Vagina (tissue), 2 donors: ENCODE measurements around the gene PARP4.

Experiments used
- CTCF ChIP-seq, 3 experiments: fragments of 450-650 bp in 2 of 3; fragments of 200-600 bp in 1 of 3; sonication (generic) in 1 of 3; IDR thresholded peaks; one replicate each; pipeline ENCODE4 v1.5.1; 2017 to 2019; ENCODE audit warnings: antibody characterized with exemption in 3 of 3, mild to moderate bottlenecking in 2 of 3, moderate library complexity in 2 of 3
- POLR2AphosphoS5 ChIP-seq, 2 donors: sonication (generic); formaldehyde crosslinking; IDR thresholded peaks; one replicate each; pipeline ENCODE4 v1.9.0; 2017; ENCODE audit warnings: antibody characterized with exemption in 2 of 2, mild to moderate bottlenecking in 2 of 2, low read depth in 1 of 2; ENCODE audit not compliant: insufficient read depth in 1 of 2

- no peak for TF ChIP-seq CTCF (IDR thresholded peaks at IDR 0.05)
- no peak for TF ChIP-seq POLR2AphosphoS5 (IDR thresholded peaks at IDR 0.05; ENCODE audit: insufficient read depth in 1 of 2, low read depth in 1 of 2)
Measured at GRCh38 chr13:24450530-24450929, 62.0 kb downstream of the PARP4 start.
